CD4-positive, CD25-positive, alpha-beta regulatory T cell (primary cell): ENCODE data around the gene TAF8. TPM values are rescaled to one million over a fixed set of nuclear protein-coding genes. Genes with fewer than 3 reads are reported as not detected.
A peak's percentile ranks its signal among the peaks of the same experiment; 100 is the strongest.

Source experiments
- ATAC-seq, 2 donors: fragments of 150-1000 bp; cut with Tn5 transposase; one replicate each; pipeline ENCODE4 v1.10.0; 2021; ENCODE audit warnings: low read depth in 2 of 2, moderate number of reproducible peaks in 2 of 2, moderate library complexity in 1 of 2
- DNase-seq, 3 donors: peaks; one replicate each; pipeline versions ENCODE4 v3.0.0 to v3.0.0-alpha.2; 2012 to 2022; ENCODE audit warnings: mixed read lengths in 1 of 3
- H3K27ac ChIP-seq: one replicate; pipeline ENCODE4 v1.7.0; 2013; ENCODE audit warnings: mild to moderate bottlenecking, low read length; ENCODE audit not compliant: insufficient read depth, poor library complexity, severe bottlenecking
- H3K27me3 ChIP-seq: one replicate; pipeline ENCODE4 v1.7.0; 2013; ENCODE audit warnings: low read length; ENCODE audit not compliant: control insufficient read depth, insufficient read depth
- H3K36me3 ChIP-seq: one replicate; pipeline ENCODE4 v1.7.0; 2013; ENCODE audit warnings: mild to moderate bottlenecking, low read length, moderate library complexity; ENCODE audit not compliant: control insufficient read depth, insufficient read depth
- H3K4me1 ChIP-seq: 2 replicates; pipeline ENCODE4 v1.7.0; 2013; ENCODE audit warnings: mild to moderate bottlenecking, low read length; ENCODE audit not compliant: insufficient read depth, control insufficient read depth, poor library complexity, severe bottlenecking
- H3K4me3 ChIP-seq: one replicate; pipeline ENCODE4 v1.7.0; 2013; ENCODE audit warnings: low read depth, mild to moderate bottlenecking, low read length, moderate library complexity
- H3K9me3 ChIP-seq, 2 experiments: 1 replicate in 1 of 2; 2 replicates in 1 of 2; pipeline ENCODE4 v1.7.0; 2013; ENCODE audit warnings: low read length in 2 of 2, mild to moderate bottlenecking in 1 of 2, moderate library complexity in 1 of 2; ENCODE audit not compliant: control insufficient read depth in 2 of 2
- H3K27ac Mint-ChIP-seq, 3 donors: one replicate each; pipeline ENCODE4 v1.8.0; 2020 to 2022; ENCODE audit warnings: mild to moderate bottlenecking in 3 of 3, mixed read lengths in 3 of 3, moderate library complexity in 2 of 3
- H3K27me3 Mint-ChIP-seq: one replicate; pipeline ENCODE4 v1.8.0; 2022; ENCODE audit warnings: mild to moderate bottlenecking, mixed read lengths
- H3K36me3 Mint-ChIP-seq: one replicate; pipeline ENCODE4 v1.8.0; 2020; ENCODE audit warnings: mixed read lengths
- H3K4me1 Mint-ChIP-seq, 4 donors: one replicate each; pipeline ENCODE4 v1.8.0; 2020 to 2022; ENCODE audit warnings: mixed read lengths in 4 of 4, mild to moderate bottlenecking in 1 of 4
- H3K4me3 Mint-ChIP-seq, 4 donors: one replicate each; pipeline ENCODE4 v1.8.0; 2020 to 2022; ENCODE audit warnings: mild to moderate bottlenecking in 4 of 4, mixed read lengths in 4 of 4, moderate library complexity in 3 of 4
- H3K9me3 Mint-ChIP-seq, 7 donors: one replicate each; pipeline ENCODE4 v1.8.0; 2020 to 2022; ENCODE audit warnings: mixed read lengths in 7 of 7, mild to moderate bottlenecking in 3 of 7, moderate library complexity in 2 of 7
- polyA plus RNA-seq, 4 donors: library from polyadenylated mRNA; unstranded; fragments of 300-500 nt; fragmentation: Illumina TruSeq; gene quantifications; one replicate each; pipeline ENCODE4 v1.2.3, GENCODE V29; 2021
- total RNA-seq: library from RNA; stranded (reverse); gene quantifications from one replicate; pipeline ENCODE4 v1.2.3, GENCODE V29; 2022

Gene TAF8
- total and polyA plus RNA-seq, 5 donors from 2014 or later = 15.9 to 46.7 (median 22.6) TPM

- Histone ChIP-seq H3K4me3 (no peak overlapping the region), H3K36me3 (peaks cover 12% of the 10 kb centered on the region), H3K27ac (no peak overlapping the region), H3K4me1 (no peaks in the 10 kb centered on the region), H3K9me3 (no peaks in the 10 kb centered on the region), H3K27me3 (no peaks in the 10 kb centered on the region)
- no peaks in the 10 kb centered on the region for H3K27me3 Mint-ChIP-seq
- H3K4me3 Mint-ChIP-seq = no peak overlapping the region
- ATAC-seq = no peak
- H3K9me3 Mint-ChIP-seq = no peaks in the 10 kb centered on the region
- peaks cover 14% of the 10 kb centered on the region for H3K36me3 Mint-ChIP-seq
- peaks cover 0 to 5% (median 0%) of the 10 kb centered on the region in 4 donors for H3K4me1 Mint-ChIP-seq
- H3K27ac Mint-ChIP-seq = no peak overlapping the region
- no peak for DNase-seq
Measured at GRCh38 chr6:42084889-42085288, 34.6 kb downstream of the TAF8 start.

- H3K9me3 ChIP-seq = no peaks in the 10 kb centered on the region
- no peak overlapping the region for H3K4me3 Mint-ChIP-seq
- ATAC-seq (no peak), DNase-seq (no peak)
- H3K36me3 Mint-ChIP-seq = peaks cover 7% of the 10 kb centered on the region
- H3K27me3 ChIP-seq = no peaks in the 10 kb centered on the region
- peaks cover 0 to 5% (median 0%) of the 10 kb centered on the region in 4 donors for H3K4me1 Mint-ChIP-seq
- no peaks in the 10 kb centered on the region for H3K9me3 Mint-ChIP-seq
- H3K4me3 ChIP-seq = no peak overlapping the region
- no peaks in the 10 kb centered on the region for H3K4me1 ChIP-seq
- no peak overlapping the region for H3K27ac ChIP-seq
- H3K36me3 ChIP-seq = peaks cover 6% of the 10 kb centered on the region
- no peak overlapping the region for H3K27ac Mint-ChIP-seq
- H3K27me3 Mint-ChIP-seq = no peaks in the 10 kb centered on the region
Measured at GRCh38 chr6:42086046-42087035, 36.0 kb downstream of the TAF8 start.

GRCh38 chr6:42088101-42088591 is 37.8 kb downstream of the TAF8 start:
- no peaks in the 10 kb centered on the region for H3K27me3 Mint-ChIP-seq
- Histone ChIP-seq H3K4me3 (no peak overlapping the region), H3K9me3 (no peaks in the 10 kb centered on the region), H3K4me1 (no peaks in the 10 kb centered on the region), H3K27ac (no peak overlapping the region), H3K36me3 (peaks cover 3% of the 10 kb centered on the region), H3K27me3 (no peaks in the 10 kb centered on the region)
- H3K36me3 Mint-ChIP-seq = peaks cover 4% of the 10 kb centered on the region
- H3K4me3 Mint-ChIP-seq = no peak overlapping the region
- DNase-seq (no peak), ATAC-seq (no peak)
- H3K9me3 Mint-ChIP-seq = no peaks in the 10 kb centered on the region
- H3K27ac Mint-ChIP-seq = peak overlapping the region in 1 of 3 donors; percentile 55
- H3K4me1 Mint-ChIP-seq = peaks cover 0 to 5% (median 0%) of the 10 kb centered on the region in 4 donors

- H3K36me3 ChIP-seq = peaks cover 3% of the 10 kb centered on the region
- H3K27ac ChIP-seq = no peak overlapping the region
- Mint-ChIP-seq H3K4me1 (peaks cover 0 to 2% (median 0%) of the 10 kb centered on the region in 4 donors), H3K27ac (peak overlapping the region in 1 of 3 donors; percentile 83), H3K27me3 (no peaks in the 10 kb centered on the region), H3K9me3 (no peaks in the 10 kb centered on the region), H3K4me3 (no peak overlapping the region), H3K36me3 (peaks cover 4% of the 10 kb centered on the region)
- H3K4me1 ChIP-seq = no peaks in the 10 kb centered on the region
- H3K27me3 ChIP-seq = no peaks in the 10 kb centered on the region
- DNase-seq (no peak), ATAC-seq (no peak)
- no peak overlapping the region for H3K4me3 ChIP-seq
- no peaks in the 10 kb centered on the region for H3K9me3 ChIP-seq
Measured at GRCh38 chr6:42090819-42091717, 40.7 kb downstream of the TAF8 start.

- H3K27ac Mint-ChIP-seq = no peak overlapping the region
Measured at GRCh38 chr6:42091718-42092023, 41.3 kb downstream of the TAF8 start.

GRCh38 chr6:42093582-42094329 is 43.4 kb downstream of the TAF8 start:
- no peak for DNase-seq
- no peak overlapping the region for H3K27ac ChIP-seq
- no peaks in the 10 kb centered on the region for H3K9me3 ChIP-seq
- H3K27me3 ChIP-seq = no peaks in the 10 kb centered on the region
- H3K4me1 ChIP-seq = no peaks in the 10 kb centered on the region
- Mint-ChIP-seq H3K4me1 (peaks cover 0 to 2% (median 0%) of the 10 kb centered on the region in 4 donors), H3K4me3 (no peak overlapping the region), H3K9me3 (no peaks in the 10 kb centered on the region), H3K36me3 (no peaks in the 10 kb centered on the region), H3K27ac (peak overlapping the region in 1 of 3 donors; percentile 52), H3K27me3 (peaks cover 5% of the 10 kb centered on the region)
- H3K4me3 ChIP-seq = no peak overlapping the region
- ATAC-seq = no peak
- H3K36me3 ChIP-seq = no peaks in the 10 kb centered on the region

More at GRCh38 chr6:42091718-42092023, 41.3 kb downstream of the TAF8 start:
- H3K27ac ChIP-seq = no peak overlapping the region
- H3K9me3 Mint-ChIP-seq = no peaks in the 10 kb centered on the region
- H3K27me3 ChIP-seq = no peaks in the 10 kb centered on the region
- H3K27me3 Mint-ChIP-seq = no peaks in the 10 kb centered on the region
- DNase-seq (no peak), ATAC-seq (no peak)
- H3K4me3 Mint-ChIP-seq = no peak overlapping the region
- no peaks in the 10 kb centered on the region for H3K9me3 ChIP-seq
- H3K4me1 Mint-ChIP-seq = peaks cover 0 to 2% (median 0%) of the 10 kb centered on the region in 4 donors
- no peaks in the 10 kb centered on the region for H3K36me3 Mint-ChIP-seq
- H3K4me1 ChIP-seq = no peaks in the 10 kb centered on the region
- no peak overlapping the region for H3K4me3 ChIP-seq
- no peaks in the 10 kb centered on the region for H3K36me3 ChIP-seq

- Mint-ChIP-seq H3K9me3 (no peaks in the 10 kb centered on the region), H3K4me3 (no peak overlapping the region), H3K27ac (no peak overlapping the region), H3K36me3 (no peaks in the 10 kb centered on the region), H3K27me3 (peaks cover 5% of the 10 kb centered on the region), H3K4me1 (peaks cover 0 to 2% (median 0%) of the 10 kb centered on the region in 4 donors)
- no peak for ATAC-seq
- no peaks in the 10 kb centered on the region for H3K4me1 ChIP-seq
- no peaks in the 10 kb centered on the region for H3K36me3 ChIP-seq
- H3K9me3 ChIP-seq = no peaks in the 10 kb centered on the region
- DNase-seq = no peak
- no peak overlapping the region for H3K4me3 ChIP-seq
- H3K27me3 ChIP-seq = no peaks in the 10 kb centered on the region
- no peak overlapping the region for H3K27ac ChIP-seq
Measured at GRCh38 chr6:42095094-42095493, 44.8 kb downstream of the TAF8 start.
